LoVo (cell line): ENCODE data around the gene GPATCH1.
"Not testable (repeated sequence)": the region's sequence is repeated elsewhere in the genome, so short reads cannot be mapped to it uniquely, and the experiment has no call there.

ENCODE experiments used
- DNase-seq: peaks from one replicate; pipeline ENCODE4 v3.0.0-alpha.2; 2016; ENCODE audit warnings: low spot score

The GPATCH1 gene

GRCh38 chr19:33118643-33119042 is 37.7 kb downstream of the GPATCH1 start:
- no peak for DNase-seq

- DNase-seq, result no peak
Observed at GRCh38 chr19:33124207-33125098, 43.5 kb downstream of the GPATCH1 start.

GRCh38 chr19:33125929-33126388 is 45.0 kb downstream of the GPATCH1 start:
- DNase-seq, result peak; percentile 65

GRCh38 chr19:33126712-33127111 is 45.7 kb downstream of the GPATCH1 start:
- not testable (repeated sequence) for DNase-seq

GRCh38 chr19:33129901-33130300 is 48.9 kb downstream of the GPATCH1 start:
- DNase-seq, result no peak

- DNase-seq, result no peak
Observed at GRCh38 chr19:33130433-33130832, 49.5 kb downstream of the GPATCH1 start.

- no peak for DNase-seq
Observed at GRCh38 chr19:33132021-33132420, 51.0 kb downstream of the GPATCH1 start, which contains the start of gene WDR88. Gene WDR88, plus strand, starts transcription at chr19:33132114. Its CDS starts 56 bp downstream, at chr19:33132170.

- no peak for DNase-seq
Observed at GRCh38 chr19:33132425-33132824, 51.4 kb downstream of the GPATCH1 start.

GRCh38 chr19:33133438-33134031 is 52.6 kb downstream of the GPATCH1 start:
- no peak for DNase-seq

GRCh38 chr19:33134571-33135041 is 53.6 kb downstream of the GPATCH1 start:
- no peak for DNase-seq

- no peak for DNase-seq
Observed at GRCh38 chr19:33139165-33139564, 58.2 kb downstream of the GPATCH1 start.

GRCh38 chr19:33143897-33144405 is 63.0 kb downstream of the GPATCH1 start:
- peak; percentile 69 for DNase-seq

GRCh38 chr19:33146209-33146608 is 65.2 kb downstream of the GPATCH1 start:
- DNase-seq, result no peak

GRCh38 chr19:33147538-33147937 is 66.6 kb downstream of the GPATCH1 start:
- no peak for DNase-seq

GRCh38 chr19:33150852-33151518 is 70.0 kb downstream of the GPATCH1 start:
- no peak for DNase-seq

- DNase-seq, result no peak
Observed at GRCh38 chr19:33152176-33152575, 71.2 kb downstream of the GPATCH1 start.

- not testable (repeated sequence) for DNase-seq
Observed at GRCh38 chr19:33152625-33153024, 71.6 kb downstream of the GPATCH1 start.

GRCh38 chr19:33154313-33154712 is 73.3 kb downstream of the GPATCH1 start:
- not testable (repeated sequence) for DNase-seq

- DNase-seq, result no peak
Observed at GRCh38 chr19:33156334-33156733, 75.4 kb downstream of the GPATCH1 start.

GRCh38 chr19:33157906-33158305 is 76.9 kb downstream of the GPATCH1 start:
- no peak for DNase-seq

GRCh38 chr19:33158365-33158764 is 77.4 kb downstream of the GPATCH1 start:
- no peak for DNase-seq

GRCh38 chr19:33159149-33159548 is 78.2 kb downstream of the GPATCH1 start:
- no peak for DNase-seq
